ENCODE data around the gene TAS2R1.
"Not testable (repeated sequence)": the region's sequence is repeated elsewhere in the genome, so short reads cannot be mapped to it uniquely, and the experiment has no call there.

Gene TAS2R1

GRCh38 chr5:9621379-9621903, 8.7 kb downstream of the TAS2R1 start:
- no peak for DNase-seq

GRCh38 chr5:9619331-9620092, 10.6 kb downstream of the TAS2R1 start:
- DNase-seq: no peak

DNA sequence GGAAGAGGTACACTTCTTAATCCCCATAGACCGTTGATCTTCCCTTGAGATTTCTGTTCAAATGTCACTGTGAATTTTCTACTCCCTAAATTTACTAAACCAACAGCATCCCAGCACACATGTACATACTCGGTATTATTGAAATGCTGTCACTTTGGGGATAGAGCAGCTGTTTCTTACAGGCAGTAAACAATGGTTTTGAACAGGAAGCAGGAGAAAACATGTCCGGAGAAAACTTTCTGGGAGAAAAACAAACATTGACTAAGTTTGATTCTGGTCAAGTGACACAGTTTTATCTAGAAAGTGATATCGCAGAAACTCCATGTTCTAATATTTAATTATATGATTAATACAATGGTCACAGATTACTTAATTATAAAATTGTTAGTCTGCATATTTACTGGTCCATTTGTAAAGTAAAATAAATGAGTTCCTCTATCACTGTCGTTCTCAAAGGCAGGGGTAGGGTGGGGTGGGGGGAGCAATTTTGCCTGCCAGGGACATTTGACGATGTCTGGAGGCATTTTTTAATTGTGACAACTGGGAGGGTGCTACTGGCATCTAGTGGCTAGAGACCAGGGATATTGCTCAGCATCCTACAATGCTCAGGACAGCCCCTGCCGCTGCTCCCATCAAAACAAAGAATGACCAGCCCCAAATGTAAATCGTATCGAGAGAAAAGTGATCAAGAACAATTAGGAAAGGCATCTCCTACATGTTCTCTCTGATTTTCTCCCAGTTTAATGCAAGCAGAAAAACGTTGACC, 12.2 kb downstream of the TAS2R1 start:
- DNase-seq: no peak

GRCh38 chr5:9617221-9617620, 12.9 kb downstream of the TAS2R1 start:
- no peak for DNase-seq

DNA sequence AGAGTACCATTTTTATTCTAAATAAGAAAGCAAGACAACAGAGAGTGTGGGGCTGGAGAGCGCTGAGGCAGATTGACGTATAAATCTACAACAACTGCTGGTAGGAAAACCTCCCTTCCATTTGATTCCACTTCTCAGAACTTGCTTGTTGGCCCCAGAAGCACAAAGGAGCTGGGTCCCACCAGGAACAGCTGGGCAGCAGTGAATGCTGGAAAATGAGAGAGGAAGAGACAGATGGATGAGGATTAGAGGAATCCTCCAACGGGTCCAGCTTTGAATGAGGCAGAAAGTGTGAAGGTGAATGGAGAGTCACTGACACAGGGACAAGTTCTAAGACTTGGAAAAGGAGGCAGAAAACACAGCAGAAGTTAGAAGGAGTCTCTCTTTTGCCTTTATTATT, 14.8 kb downstream of the TAS2R1 start:
- no peak for DNase-seq

GRCh38 chr5:9613360-9613759, 16.8 kb downstream of the TAS2R1 start:
- no peak for DNase-seq

- DNase-seq: no peak
Measured at GRCh38 chr5:9610969-9611368, 19.2 kb downstream of the TAS2R1 start.

DNA sequence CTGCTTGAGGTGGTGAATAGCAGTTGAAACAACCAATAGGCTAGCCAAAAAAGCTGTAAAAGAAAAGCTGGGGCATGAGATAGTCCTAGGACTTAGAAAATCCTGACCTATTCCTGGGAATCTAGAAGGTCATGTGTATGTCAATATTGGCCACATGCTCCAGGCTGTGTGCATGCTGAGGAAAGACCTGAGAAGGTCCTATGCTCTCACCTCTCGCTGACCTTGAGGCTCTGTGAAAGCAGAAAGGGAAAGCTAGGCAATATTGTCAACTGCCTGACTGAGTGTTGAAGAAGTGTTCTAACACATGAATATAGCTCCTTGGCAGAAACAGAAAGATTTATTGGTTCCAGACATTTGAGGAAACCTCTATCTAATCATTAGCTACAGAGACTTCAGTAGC, 19.8 kb downstream of the TAS2R1 start:
- no peak for DNase-seq

DNA sequence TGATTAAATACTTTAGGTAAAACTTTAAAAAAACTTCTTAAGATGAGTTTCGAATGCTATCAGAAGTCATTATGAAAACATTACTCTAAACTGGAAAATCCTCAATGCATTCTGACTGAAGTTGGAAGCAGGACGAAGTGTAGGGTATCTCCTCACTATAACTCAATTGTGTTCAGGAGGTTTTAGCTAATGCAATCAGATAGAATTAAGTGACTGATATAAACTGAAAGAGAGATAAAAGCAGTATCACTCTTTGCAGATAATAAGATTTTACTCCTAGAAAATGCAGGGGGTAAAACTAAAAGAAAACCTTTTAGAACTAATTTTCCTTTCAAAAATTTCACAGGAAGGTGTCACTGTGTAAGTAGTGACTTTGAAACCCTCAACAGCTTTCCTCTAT, 22.1 kb downstream of the TAS2R1 start:
- DNase-seq: no peak

GRCh38 chr5:9605041-9605838, 24.9 kb downstream of the TAS2R1 start:
- DNase-seq: no peak

- DNase-seq: no peak
Measured at GRCh38 chr5:9604416-9604815, 25.7 kb downstream of the TAS2R1 start.

GRCh38 chr5:9601055-9601739, 29.0 kb downstream of the TAS2R1 start:
- DNase-seq: no peak

GRCh38 chr5:9599391-9599790, 30.8 kb downstream of the TAS2R1 start:
- no peak for DNase-seq

- DNase-seq: not testable (repeated sequence)
Measured at GRCh38 chr5:9598329-9598728, 31.8 kb downstream of the TAS2R1 start.

DNA sequence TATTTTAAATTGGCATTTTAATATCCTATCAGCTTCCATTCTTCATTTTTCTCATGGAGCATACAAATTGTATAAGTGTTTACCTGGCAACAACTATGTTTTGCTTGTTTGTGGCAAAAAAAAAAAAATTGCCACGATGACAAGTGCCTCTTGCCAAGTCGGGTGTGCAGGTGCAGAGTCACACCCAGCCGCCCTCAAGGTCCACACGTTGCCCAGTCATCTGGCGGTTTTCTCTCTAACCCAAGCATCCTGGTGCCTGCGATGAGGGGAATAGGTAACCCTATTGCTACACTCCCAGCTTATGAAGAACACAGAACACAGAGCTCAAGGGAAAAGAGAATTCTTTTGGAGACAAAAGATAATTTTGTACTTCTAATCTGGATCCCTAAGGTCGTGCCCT, 32.8 kb downstream of the TAS2R1 start:
- DNase-seq: not testable (repeated sequence)

DNA sequence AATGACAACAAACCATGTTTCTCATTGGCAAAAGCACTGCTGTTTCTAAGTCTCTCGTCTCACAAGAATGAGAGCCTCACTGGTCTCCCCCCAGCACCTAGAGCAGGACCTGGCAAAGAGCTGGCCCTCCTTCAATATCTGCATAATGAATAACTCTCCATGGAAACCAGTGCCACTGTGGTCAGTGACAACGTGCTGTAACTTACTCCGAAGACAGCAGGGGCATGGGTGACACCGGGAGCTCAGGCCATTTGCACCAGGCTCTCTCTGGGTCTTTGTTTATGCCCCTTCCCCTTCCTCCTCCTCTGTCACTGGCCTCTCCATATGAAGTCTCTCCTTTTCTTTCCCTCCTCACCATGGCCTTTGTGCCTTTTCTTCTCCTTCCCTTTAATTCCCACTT, 33.3 kb downstream of the TAS2R1 start:
- DNase-seq: no peak

DNA sequence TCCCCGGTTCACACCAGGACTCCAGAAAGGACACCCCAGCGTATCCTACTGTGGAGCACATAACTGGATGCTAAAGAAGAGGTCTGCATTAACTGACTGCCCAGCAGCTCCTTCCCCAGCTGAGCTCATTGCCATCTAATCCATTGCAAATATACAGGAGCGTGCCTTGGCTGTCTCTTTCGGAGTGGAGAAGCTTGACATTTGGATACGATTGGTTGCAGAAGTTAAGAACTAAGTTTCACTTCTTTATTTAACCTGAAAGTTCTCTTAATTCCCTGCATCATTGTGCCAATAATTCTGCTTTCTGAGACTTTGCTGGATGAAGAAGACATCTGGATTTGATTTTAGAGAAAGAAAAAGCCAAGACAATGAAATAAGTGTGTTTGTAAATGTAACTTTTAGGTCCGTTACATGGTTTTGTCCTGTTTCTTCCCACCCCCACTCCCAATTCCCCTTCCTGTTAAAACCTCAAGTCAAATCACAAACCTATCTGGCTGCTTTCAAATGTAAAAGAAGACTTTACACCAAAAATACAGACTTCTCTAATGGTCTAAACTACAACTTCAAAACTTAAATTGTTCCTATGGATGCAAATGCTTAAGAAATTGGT, 33.9 kb downstream of the TAS2R1 start:
- DNase-seq: no peak

- no peak for DNase-seq
Measured at GRCh38 chr5:9594913-9595312, 35.2 kb downstream of the TAS2R1 start.

DNA sequence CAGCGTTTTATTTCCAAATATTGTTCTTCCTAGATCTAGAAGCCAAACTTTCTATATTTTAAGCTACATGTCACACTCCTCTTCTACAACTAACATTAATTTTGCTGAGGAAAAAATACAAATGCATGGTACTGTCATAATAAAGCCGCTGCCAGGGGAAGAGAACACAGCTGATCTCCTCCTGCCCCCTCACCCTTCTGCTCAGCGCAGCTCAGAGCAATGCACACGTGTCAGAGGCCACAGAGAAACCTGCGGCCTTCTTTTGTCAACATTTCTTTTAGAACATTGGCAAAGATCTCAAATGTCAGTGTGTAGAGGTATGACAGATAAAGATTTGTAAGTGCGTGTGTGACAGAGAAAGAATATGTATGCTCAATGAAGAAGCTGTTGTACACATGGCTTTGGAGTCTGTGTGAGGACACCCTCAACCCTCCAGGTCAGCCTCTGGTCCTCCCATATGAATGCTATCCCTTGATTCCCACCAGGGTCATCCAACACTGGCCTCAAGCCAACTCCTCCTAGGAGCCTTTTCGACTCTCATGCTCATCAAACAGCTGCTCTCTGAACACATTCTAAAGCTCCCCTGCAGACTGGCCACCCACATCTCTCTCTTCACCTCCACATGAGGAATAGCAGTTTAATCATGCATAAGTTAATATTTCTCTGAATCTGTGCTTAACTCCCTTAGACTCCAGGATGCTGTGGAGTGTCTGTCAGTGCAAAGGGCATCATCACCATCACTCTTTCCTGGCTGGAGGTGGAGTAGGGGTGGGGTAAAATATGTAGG, 40.9 kb downstream of the TAS2R1 start:
- DNase-seq: no peak

GRCh38 chr5:9588254-9588653, 41.9 kb downstream of the TAS2R1 start:
- no peak for DNase-seq

GRCh38 chr5:9587135-9587534, 43.0 kb downstream of the TAS2R1 start:
- no peak for DNase-seq
